NB4 (cell line): ENCODE measurements around the gene LTB4R2.

ENCODE experiments used
- CTCF ChIP-seq: IDR thresholded peaks from one replicate; pipeline ENCODE4 v1.5.1; 2012; ENCODE audit warnings: low read depth, low read length
- POLR2A ChIP-seq: IDR thresholded peaks from 2 replicates; pipeline ENCODE4 v1.6.1; 2011; ENCODE audit warnings: mild to moderate bottlenecking; ENCODE audit not compliant: insufficient read length; ENCODE audit errors: extremely low read depth

GRCh38 chr14:24321212-24321975, 11.5 kb downstream of the LTB4R2 start:
- TF ChIP-seq CTCF: no peak
- TF ChIP-seq POLR2A: no peak
